NCI-H2081 (cell line): ENCODE data around the gene GABRR2.
"Not testable (repeated sequence)": the region's sequence is repeated elsewhere in the genome, so short reads cannot be mapped to it uniquely, and the experiment has no call there.

Experiments
- DNase-seq, 2 experiments: peaks; one replicate each; lab custom pipeline; 2025; lab: John Stamatoyannopoulos, UW

The GABRR2 gene

DNA sequence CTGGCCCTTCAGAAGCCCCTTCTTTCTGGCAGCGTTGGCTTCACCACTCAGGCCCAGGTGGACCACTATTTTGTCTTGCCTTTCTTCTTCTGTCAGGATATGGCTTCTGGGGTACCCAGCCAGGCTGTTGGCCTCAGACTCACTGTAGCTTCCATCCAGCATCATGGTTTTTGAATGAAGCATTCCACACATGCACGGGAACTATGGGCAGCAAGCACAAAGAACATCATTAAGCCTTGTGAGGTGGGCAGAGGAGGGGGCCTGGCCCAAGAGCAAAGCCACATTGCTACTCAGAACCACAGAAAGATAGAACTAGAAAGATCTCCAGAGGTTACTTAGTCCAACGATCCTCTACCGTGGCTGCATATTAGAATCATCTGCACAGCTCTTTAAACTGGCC is 57.3 kb downstream of the GABRR2 start:
- DNase-seq: no peak

DNA sequence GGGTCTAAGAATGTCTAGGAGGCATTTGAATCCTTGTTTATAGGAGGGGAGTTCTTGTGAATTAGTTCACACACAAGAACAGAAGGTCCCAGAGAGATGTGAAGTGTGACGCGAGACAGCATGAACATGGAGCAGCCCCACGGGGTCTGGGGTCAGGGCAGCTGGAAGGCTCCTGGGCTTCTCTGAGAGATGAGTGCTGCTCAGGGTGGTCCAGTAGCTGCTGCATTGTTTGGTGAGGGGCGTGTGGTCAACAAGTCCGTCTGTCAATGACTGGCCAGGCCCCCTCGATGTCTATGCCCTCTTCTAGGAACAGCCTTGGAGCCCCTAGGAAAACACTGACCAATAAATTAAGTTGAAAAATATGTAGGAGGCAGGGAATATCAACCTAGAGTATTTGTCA is 57.8 kb downstream of the GABRR2 start:
- no peak for DNase-seq

DNA sequence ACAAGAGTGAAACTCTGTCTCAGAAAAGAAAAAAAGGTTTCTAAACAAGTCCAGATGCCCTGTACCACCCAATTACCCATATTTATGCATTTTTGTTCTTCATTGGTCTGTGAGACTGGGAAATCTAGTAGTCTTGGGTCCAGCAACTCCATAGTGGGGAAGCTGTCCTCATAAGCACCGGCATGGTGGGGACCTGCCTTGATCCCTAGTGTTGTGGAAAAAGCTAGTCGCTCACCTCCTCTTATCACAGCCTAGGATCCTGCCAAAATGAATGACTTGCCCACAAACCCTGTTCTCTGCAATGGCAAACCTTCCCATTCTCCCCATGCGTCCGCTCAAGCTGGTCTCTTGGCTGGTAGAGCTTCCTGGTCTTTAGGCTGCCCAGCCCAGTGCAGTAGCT is 59.7 kb downstream of the GABRR2 start:
- DNase-seq: no peak

DNA sequence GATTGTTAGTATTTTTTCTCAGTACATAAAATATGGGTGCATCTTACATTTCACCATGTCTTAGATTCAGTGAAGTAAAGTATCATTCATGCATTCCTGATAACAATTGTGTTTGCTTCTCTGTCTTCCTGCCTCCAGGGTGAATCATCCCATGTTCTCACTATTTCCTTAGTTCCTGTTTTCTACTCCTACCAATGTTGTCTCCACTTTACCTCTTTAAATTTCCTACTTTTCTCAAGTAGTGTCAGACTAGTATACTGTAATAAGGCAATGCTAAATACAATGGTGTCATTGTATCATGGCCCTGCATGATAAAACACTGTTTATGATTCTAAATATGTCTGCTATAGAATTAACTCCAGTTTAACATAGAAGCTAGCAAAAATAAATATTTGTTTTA is 60.5 kb downstream of the GABRR2 start:
- DNase-seq: no peak

DNA sequence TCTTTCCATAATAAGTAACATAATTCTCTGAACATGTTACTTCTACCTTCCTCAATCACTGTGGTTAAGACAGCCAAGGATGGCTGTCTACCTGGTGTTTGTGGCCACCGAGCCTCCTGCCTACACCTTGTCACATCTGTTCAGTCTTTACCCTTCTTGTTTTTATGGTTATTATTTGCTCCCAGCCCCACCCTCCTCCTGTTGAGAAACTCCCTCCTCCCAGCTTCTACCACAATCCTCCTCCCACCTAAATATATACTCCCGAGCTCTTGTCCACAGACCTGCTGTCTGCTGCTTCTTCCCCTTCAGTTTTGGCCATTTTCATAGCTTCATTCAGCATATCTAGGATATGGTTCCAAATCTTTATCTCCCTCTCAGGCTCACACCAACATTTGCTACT is 62.2 kb downstream of the GABRR2 start:
- DNase-seq: no peak

DNA sequence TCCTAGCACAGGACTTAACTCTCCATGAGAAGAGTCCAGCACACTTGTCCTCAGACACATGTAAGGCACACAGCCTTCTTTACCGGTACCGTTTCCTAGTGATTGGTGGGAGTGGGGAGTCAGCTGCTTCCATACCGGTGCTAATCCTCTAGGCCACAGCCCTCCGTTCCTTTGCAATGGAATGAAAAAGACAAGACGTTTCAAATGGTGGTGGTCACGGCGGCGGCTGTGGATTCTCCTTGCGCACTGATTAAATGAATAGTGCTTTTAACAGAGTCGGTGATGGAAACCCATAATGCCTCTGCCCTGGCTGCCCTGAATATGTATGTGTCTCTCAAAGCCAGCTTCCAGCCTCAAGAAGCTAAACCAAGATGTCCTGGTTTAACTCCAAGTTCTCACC is 63.1 kb downstream of the GABRR2 start:
- DNase-seq: no peak

DNA sequence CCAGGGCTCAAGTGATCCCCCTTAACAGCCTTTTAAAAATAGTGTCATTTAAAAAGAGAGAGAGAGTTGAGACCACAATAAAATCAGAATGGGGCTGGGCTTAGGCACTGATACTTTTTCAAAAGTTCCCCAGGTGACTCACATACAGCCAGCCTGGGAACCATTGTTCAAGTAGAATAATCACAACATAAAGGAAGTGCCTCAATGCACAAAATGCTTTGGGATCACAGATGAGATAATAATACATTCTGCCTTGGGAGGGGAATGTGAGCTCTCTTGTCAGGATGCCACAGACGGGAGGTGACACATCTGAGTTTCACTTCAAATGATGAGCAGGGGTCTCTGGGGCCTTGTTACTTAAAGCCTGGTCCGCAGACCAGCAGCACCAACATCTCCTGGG is 63.9 kb downstream of the GABRR2 start:
- DNase-seq: no peak

DNA sequence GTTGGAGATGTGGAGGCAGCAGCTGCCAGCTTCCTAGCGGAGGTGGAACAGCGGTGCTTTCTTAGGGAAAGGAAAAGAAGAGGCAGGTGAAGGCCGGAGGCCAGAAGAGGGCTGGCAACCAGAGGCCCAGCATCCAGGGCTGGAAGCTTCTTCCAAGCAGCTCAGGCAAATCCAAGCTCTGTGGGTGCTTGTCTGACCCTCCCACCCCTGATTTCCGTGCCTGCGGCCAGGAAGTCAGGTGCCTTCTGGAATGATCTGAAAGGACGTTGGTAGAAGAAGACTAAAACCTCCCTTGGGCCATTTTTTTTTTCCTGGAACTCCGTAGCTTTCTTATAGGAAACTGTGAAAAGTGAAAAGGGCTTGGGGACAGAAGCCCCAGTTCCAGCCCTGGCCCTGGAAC is 64.9 kb downstream of the GABRR2 start:
- DNase-seq: no peak

DNA sequence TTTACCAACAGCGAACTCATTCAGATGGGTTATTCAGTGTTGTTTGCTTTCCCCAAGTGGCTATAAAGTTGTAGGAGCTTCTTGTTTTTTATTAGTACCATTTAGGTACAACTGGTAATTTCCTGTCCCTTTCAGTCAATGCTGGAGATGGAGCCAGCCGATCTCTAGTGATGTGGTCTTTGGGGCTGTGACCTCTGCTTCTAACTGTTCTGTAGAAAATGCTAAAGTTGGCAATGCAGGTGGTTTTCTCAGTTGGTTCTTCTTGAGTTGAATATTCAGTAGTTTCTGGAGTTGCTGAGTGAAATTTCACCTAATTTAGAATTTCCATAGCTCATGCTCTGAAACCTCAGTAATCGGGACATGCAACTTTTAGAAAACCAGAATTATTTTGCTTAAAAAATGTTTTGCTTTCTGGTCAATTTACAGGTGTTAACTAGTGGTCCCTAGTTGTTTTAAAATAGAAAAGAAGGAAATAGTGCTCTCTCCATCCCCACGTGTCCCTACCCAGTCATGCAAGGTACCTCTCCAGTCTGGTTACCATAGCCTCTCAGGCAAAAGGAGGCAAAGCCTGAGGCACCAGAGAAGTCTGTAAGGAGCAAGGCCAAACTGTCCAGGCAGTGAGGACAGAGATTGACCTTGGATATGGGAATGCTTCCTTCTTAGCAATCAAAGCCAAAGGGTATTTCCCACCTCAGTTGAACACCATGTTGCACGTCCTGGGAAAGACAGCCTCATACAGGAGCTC is 70.7 kb downstream of the GABRR2 start:
- DNase-seq: no peak

DNA sequence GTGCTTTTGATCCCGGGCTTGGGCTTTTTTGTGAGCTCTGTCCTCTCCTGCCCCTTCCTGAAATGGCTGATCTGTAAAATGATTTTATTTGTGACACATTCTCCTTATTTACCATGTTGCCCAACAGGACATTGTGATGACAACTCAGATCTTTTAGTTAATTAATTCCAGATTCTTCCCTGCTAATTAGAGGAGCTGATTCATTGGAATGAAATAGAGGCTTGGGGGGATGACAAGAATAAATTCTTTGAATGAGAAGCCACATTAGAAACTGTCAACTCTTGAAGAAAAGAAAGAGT is 71.8 kb downstream of the GABRR2 start:
- no peak for DNase-seq

DNA sequence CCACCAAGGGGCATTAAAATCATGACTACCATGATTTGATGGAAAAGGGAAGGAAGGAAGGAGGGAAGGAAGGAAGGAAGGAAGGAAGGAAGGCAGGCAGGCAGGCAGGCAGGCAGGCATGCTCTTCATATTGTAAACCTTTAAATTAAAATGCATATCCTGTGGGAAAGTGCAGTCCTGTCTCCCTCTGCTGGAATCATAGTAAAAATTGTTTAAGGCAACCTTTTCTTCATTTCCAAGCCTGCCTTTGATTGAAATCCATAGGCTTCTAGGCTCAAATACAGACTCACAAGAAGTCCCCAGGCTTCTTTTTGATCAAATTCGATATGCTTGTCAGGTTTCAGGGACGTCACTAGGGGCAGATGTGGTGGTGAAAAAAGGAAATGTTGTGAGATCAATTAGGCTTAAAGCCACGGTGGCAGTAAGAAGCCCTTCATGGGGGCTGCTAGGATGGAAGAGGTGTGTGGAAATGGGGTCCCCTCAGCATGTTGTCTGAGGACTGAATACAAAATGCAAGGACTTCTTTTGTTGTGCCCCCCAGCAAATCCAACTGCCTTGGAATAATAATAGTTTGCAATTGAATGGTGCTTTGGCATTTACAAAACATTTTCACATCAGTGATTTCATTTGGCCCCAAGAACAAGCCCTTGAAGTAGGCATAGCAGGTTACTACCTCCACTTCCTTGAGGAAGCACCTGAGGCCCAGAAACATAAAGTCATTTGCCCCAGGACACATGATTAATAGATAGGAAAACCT is 72.3 kb downstream of the GABRR2 start:
- DNase-seq: peak; percentile 47 to 60

DNA sequence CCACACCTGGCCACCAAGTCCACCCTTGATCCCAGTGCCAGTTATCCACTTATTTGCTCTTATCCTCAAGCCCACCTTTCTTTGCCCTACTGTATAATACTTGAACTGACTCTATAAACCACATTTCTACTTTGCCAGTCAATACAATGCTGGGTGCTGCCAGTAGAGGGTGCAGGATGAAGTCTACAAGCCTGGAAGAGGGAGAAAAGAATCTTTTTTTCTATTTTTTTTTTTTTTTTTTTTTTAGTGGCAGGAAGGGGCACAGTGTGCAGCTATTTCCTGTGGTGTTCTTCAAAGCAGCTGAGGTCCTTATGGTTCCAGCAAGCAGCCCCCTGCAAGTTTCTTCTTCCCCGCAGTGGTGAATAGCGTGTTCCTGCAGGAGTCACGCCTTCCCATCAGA is 75.8 kb downstream of the GABRR2 start:
- no peak for DNase-seq

DNA sequence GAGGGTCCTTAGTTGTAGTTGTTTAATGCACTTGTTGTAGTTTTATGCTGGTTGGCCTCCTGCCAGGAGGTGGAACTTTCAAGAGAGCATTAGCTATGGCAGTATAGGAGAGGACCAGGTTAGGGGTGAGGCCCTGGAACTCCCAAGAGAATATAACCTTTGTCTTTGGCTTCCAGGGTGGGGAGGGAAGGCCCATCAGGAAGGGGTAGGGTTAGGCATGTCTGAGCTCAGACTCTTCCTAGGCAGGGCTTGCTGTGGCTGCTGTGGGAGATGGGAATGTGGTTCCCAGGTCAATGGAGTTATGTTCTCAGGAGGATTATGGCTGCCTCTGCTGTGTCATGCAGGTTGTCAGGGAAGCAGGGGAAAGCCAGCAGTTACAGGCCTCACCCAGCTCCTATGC is 77.9 kb downstream of the GABRR2 start:
- no peak for DNase-seq

DNA sequence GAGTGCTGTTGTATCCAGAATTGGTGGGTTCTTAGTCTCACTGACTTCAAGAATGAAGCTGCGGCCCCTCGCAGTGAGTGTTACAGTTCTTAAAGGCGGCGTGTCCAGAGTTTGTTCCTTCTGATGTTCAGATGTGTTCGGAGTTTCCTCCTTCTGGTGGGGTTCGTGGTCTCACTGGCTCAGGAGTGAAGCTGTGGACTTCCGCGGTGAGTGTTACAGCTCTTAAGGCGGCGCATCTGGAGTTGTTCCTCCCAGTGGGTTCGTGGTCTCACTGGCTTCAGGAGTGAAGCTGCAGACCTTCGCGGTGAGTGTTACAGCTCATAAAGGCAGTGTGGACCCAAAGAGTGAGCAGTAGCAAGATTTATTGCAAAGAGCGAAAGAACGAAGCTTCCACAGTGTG is 81.5 kb downstream of the GABRR2 start:
- DNase-seq: not testable (repeated sequence)

DNA sequence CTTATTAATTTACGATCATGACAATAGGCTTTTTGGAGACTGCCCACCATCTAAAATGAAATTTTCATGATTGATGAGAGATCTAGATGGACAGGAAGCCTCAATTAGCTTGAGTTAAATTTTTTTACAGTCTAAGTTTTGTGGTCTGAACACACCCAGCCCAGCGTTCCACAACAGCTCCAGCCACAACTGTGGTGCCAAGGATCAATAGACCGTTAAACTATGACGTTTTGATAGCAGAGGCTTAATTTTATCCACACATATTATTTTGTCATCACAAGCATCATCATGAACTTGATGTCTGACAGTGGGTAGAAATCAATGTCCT is 92.4 kb downstream of the GABRR2 start:
- no peak for DNase-seq

DNA sequence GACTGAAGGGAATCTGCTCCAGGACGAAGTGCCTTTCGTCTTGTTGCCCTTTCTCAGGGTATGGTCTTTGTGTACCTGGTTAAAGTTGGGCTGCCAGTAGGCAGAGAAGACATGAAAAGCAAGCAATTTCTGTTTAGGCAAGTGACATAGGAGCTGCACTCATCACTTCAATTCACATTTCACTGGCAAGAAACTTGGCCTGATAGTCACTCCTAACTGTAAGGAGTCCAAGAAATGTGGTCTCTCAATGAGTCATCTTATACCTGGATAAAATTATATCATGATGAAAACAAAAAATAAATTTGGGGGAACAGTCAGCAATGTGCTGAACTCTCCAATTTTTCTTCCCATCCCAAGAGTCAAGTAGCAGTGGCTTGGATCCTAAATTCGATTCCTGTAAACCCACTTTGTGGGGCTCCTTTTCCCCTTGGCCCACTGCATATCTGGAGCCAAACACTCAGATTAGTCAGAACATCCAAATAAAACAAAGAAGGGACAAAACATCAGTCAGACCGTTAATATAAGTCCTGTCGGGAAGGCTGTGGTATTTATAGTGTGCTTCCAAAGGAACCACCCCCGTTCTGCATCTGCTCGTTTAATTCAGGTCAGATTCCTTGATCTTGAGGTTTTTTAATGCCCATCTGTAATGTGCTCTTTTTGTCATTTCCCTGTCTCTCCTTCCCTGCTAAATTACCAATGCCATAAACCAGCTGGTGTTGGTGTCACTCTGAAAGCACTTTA is 93.0 kb downstream of the GABRR2 start:
- no peak for DNase-seq

DNA sequence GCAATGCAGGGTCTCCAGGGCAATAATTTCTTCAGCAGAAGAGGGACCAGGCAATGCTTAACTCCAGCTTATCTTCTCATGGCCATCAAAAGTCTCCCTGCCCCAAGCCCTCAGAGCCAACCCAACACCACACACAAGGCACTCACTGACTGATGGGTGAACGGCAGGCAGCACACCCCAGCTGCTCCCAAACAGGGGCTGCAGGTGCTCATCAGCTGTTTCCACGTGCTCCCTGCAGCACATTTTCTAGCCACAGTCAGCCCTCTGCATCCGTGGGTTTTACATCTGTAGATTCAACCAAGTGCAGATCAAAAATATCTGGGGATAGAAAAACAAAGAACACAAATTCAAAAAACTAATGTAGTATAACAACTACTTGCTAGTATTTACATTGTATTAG is 94.0 kb downstream of the GABRR2 start:
- DNase-seq: no peak

DNA sequence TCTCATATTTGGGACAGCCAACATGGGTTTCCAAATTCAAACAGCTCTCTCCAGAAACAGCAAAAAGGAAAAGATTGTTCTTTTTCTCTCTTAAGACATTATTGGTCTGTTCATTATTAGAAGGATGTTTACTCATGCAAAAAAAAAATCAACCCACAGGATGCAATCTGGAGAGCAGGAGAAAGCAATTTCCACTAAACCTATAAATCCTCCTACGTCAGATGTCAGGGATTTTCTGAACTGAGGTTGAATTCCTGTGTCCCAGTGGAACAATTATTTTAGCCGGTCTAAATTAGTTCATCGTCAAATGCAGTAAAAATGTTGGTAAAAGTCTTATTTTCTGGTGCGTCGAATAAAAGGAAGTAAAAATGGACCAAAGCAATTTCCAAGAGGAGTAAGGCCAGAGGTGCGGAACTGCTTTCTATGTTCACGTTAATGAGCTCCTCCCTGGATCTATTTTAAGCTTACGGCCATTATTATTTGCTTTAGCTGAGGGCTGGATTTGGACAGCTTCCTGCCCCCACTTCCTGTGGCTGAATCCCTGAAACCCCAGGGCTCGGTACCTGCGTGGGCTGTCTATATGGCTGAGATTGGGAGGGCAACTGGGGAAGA is 97.7 kb downstream of the GABRR2 start, which contains the start of gene GABRR1:
Gene GABRR1 (minus strand): TSS at position 60 of the 612 bp plus-strand sequence. CDS start 36 bp downstream, at position 24.
- DNase-seq: peak in 1 of 2 experiments; percentile 23

DNA sequence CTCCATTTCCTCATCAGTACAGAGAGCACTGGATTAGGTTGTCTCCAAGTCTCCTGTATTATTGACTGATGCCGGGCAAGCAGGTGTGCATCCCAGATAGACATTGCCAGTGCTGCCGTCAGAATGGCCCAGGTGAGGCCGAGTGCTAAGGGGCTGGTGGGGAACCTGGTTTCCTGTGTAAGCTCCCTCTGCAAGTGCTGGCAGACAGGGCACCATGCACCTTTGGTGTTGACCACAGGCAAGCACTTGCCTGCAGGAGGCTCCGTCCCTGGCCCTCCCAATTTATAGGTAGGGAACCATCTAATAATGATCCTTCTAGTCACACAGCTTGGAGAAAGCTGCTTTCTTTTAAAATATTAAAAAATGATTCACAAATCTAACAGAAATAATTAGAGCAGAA is 98.7 kb downstream of the GABRR2 start:
- no peak for DNase-seq

DNA sequence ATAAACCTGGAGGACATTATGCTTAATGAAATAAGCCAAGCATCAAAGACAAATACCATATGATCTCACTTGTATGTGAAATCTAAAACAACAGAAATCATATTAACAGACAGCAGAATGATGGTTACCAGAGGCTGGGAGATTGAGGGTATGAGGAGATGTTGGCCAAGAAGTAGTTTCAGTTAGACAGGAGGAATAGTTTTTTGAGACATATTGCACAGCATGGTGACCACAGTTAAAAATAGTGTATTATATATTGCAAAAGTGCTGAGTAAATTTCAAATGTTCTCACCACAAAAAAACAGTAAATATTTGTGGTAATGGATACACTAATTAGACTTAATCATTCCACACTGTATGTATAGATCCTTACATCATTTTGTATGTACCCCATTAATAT is 99.7 kb downstream of the GABRR2 start:
- no peak for DNase-seq

DNA sequence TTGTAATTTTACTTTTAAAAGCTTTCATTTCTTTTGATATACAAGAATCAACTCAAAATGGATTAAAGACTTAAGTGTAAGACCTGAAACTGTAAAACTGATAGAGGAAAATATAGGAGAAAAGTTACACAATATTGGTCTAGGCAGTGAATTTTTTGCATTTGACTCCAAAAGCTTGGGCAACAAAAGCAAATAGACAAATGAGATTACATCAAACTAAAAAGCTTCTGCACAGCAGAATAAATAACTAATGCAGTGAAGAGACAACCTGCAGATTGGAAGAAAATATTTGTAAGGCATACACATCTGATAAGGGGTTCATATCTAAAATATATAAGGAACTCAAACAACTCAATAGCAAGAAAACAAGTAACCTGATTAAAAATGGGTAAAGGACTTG is 100.9 kb downstream of the GABRR2 start:
- no peak for DNase-seq

DNA sequence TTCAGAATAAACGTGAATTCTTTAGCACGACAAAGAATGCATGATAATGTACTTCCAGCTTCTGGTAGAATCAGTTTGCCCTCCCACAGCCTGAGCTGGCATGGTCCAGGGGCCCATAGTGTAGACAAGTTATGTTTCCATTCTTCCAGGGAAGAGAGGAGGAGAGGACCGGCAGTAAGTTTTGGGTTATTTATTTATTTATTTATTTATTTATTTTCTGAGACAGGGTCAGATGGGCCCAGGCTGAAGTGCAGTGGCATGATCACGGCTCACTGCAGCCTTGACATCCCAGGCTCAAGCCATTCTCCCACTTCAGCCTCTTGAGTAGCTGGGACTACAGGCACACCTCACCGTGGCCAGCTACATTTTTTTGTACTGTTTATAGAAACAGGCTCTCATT is 102.6 kb downstream of the GABRR2 start:
- DNase-seq: no peak

DNA sequence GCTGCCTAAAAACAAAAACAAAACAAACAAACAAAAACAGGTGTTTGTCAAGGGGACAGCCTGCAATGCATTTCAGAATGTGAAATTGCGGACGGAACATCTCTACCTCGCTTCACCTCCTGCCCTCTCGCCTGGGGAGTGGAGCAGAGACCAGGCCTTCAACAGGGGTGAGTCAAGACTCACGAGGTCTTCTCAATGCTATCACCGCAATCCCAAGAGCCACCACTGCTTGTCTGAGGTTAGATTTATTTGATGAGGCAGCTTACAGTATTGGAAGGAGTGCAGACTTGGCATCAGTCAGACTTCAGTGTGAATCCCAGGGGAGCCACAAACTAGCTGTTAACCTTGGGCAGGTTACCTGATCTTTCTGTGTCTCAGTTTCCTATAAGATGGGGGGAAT is 105.6 kb downstream of the GABRR2 start:
- DNase-seq: no peak
